Common myeloid progenitor, CD34-positive (primary cell): ENCODE measurements around the gene RABGAP1. TPM values are rescaled to one million over a fixed set of nuclear protein-coding genes. Genes with fewer than 3 reads are reported as not detected.
"Not testable (repeated sequence)": the region's sequence is repeated elsewhere in the genome, so short reads cannot be mapped to it uniquely, and the experiment has no call there.

Experiments used
- CTCF ChIA-PET: fragments of 350-600 bp; sonication (Branson Sonifier 250); formaldehyde crosslinking; loops from one replicate; lab custom pipeline; 2021; ENCODE audit warnings: antibody characterized with exemption; lab: Charles Lee
- POLR2A ChIA-PET: fragments of 350-600 bp; sonication (Branson Sonifier 250); formaldehyde crosslinking; loops from one replicate; lab custom pipeline; 2021; ENCODE audit warnings: antibody characterized with exemption; lab: Charles Lee
- DNase-seq, 3 donors: peaks; one replicate each; pipeline versions ENCODE4 v3.0.0 to v3.0.0-alpha.2; 2013
- H3K27ac ChIP-seq, 2 experiments: 1 replicate in 1 of 2; 2 replicates in 1 of 2; pipeline ENCODE4 v1.7.0; 2013; ENCODE audit warnings: inconsistent platforms in 2 of 2, low read length in 2 of 2, mild to moderate bottlenecking in 2 of 2, low read depth in 1 of 2, moderate library complexity in 1 of 2; ENCODE audit not compliant: severe bottlenecking in 2 of 2, insufficient read depth in 1 of 2, poor library complexity in 1 of 2
- H3K27me3 ChIP-seq, 5 experiments: replicated peaks in 2 of 5; 1 replicate in 3 of 5; 2 replicates in 2 of 5; pipeline versions ENCODE4 v1.6.1 to v1.7.0; 2013; ENCODE audit warnings: low read length in 4 of 5, mild to moderate bottlenecking in 2 of 5, moderate library complexity in 2 of 5, inconsistent platforms in 1 of 5; ENCODE audit not compliant: insufficient read depth in 5 of 5, control insufficient read depth in 4 of 5
- H3K36me3 ChIP-seq, 4 experiments: 1 replicate in 2 of 4; 2 replicates in 2 of 4; pipeline versions ENCODE4 v1.6.1 to v1.7.0; 2013; ENCODE audit warnings: low read length in 3 of 4, control low read depth in 1 of 4, mild to moderate bottlenecking in 1 of 4; ENCODE audit not compliant: control insufficient read depth in 4 of 4, insufficient read depth in 4 of 4
- H3K4me1 ChIP-seq, 4 experiments: 1 replicate in 3 of 4; 2 replicates in 1 of 4; pipeline versions ENCODE4 v1.6.1 to v1.7.1; 2013; ENCODE audit warnings: low read length in 3 of 4, mild to moderate bottlenecking in 3 of 4, control low read depth in 1 of 4, inconsistent platforms in 1 of 4, moderate library complexity in 1 of 4; ENCODE audit not compliant: control insufficient read depth in 4 of 4, insufficient read depth in 4 of 4; ENCODE audit errors: control extremely low read depth in 1 of 4
- H3K4me3 ChIP-seq, 7 experiments: 1 replicate in 4 of 7; 2 replicates in 3 of 7; pipeline versions ENCODE4 v1.5.1 to v1.7.0; 2013; ENCODE audit warnings: mild to moderate bottlenecking in 7 of 7, low read length in 6 of 7, moderate library complexity in 6 of 7, inconsistent platforms in 2 of 7, low read depth in 2 of 7, control low read depth in 1 of 7; ENCODE audit not compliant: insufficient read depth in 4 of 7, control insufficient read depth in 1 of 7; ENCODE audit errors: extremely low read depth in 1 of 7
- H3K9me3 ChIP-seq, 5 experiments: 1 replicate in 4 of 5; 2 replicates in 1 of 5; pipeline versions ENCODE4 v1.6.1 to v1.7.1; 2013; ENCODE audit warnings: low read length in 4 of 5, mild to moderate bottlenecking in 2 of 5, inconsistent platforms in 1 of 5, low read depth in 1 of 5, moderate library complexity in 1 of 5; ENCODE audit not compliant: control insufficient read depth in 4 of 5, insufficient read depth in 2 of 5; ENCODE audit errors: control extremely low read depth in 1 of 5
- WGBS: methylation state at CpG from one replicate; pipeline ENCODE4 v1.1.5; 2013; ENCODE audit not compliant: insufficient coverage; 5-methylcytosine and 5-hydroxymethylcytosine counted together
- polyA plus RNA-seq: library from polyadenylated mRNA; unstranded; fragments of 120-200 nt; gene quantifications from one replicate; pipeline ENCODE4 v1.2.1, GENCODE V29; 2013

The RABGAP1 gene
- polyA plus RNA-seq = 85.4 TPM

GRCh38 chr9:122940749-122941581, at the start of gene RABGAP1:
Gene RABGAP1, plus strand, starts transcription at chr9:122941020. Its CDS starts 16,040 bp downstream, at chr9:122957060.
- H3K27me3 ChIP-seq = no peaks in the 10 kb centered on the region
- H3K36me3 ChIP-seq = peaks cover 3 to 16% (median 12%) of the 10 kb centered on the region in 4 experiments
- H3K4me1 ChIP-seq = peaks cover 6 to 23% (median 17%) of the 10 kb centered on the region in 4 experiments
- H3K9me3 ChIP-seq = no peaks in the 10 kb centered on the region
- H3K4me3 ChIP-seq = peak within 1 kb of the TSS; percentile 67 to 97 (median 85)
- WGBS = under 1% methylated on average over 18 of the region's 54 CpGs
- CTCF ChIA-PET = interaction anchor here (1.0 to 3.9 kb wide), 8 partner anchors 9 to 54 kb away, joined by 3 to 15 read pairs (median 3); partner anchors contain the start of gene ZBTB26
- POLR2A ChIA-PET = interaction anchor here (0.6 to 2.4 kb wide), 4 partner anchors 9 to 28 kb away, joined by 3 to 8 read pairs (median 4); partner anchors contain the start of genes ZBTB26 and ZBTB6
- peak within 1 kb of the TSS; percentile 77 to 92 for H3K27ac ChIP-seq
- peak; percentile 98 to 99 (median 98) for DNase-seq

GRCh38 chr9:122897969-122898368, 42.9 kb upstream of the RABGAP1 start:
- Histone ChIP-seq H3K27me3 (no peaks in the 10 kb centered on the region), H3K27ac (no peak overlapping the region), H3K36me3 (peaks cover 4 to 36% (median 15%) of the 10 kb centered on the region in 4 experiments), H3K4me3 (no peak overlapping the region), H3K9me3 (no peaks in the 10 kb centered on the region), H3K4me1 (peaks cover 8 to 33% (median 21%) of the 10 kb centered on the region in 4 experiments)
- ChIA-PET POLR2A (interaction anchor here (0.7 kb wide), 1 partner anchor 60 kb away, joined by 3 read pairs; no protein-coding TSS in a partner anchor), CTCF (interaction anchor here (1.1 to 2.1 kb wide), 5 partner anchors 14 to 548 kb away, joined by 3 to 5 read pairs (median 4); no protein-coding TSS in a partner anchor)
- DNase-seq = no peak
- no CpG with 5 or more reads among the region's 1 CpG for WGBS

GRCh38 chr9:122900791-122901190, 40.0 kb upstream of the RABGAP1 start:
- 0% methylated on average over 1 of the region's 2 CpGs for WGBS
- Histone ChIP-seq H3K27me3 (no peaks in the 10 kb centered on the region), H3K4me3 (peak overlapping the region in 6 of 7 experiments; percentile 40 to 77 (median 56)), H3K9me3 (no peaks in the 10 kb centered on the region), H3K4me1 (peaks cover 12 to 47% (median 33%) of the 10 kb centered on the region in 4 experiments), H3K36me3 (peaks cover 0 to 13% (median 6%) of the 10 kb centered on the region in 4 experiments), H3K27ac (peak overlapping the region; percentile 72 to 80)
- CTCF ChIA-PET = interaction anchor here (0.6 to 1.3 kb wide), 2 partner anchors 9 to 24 kb away, joined by 4 read pairs; no protein-coding TSS in a partner anchor
- POLR2A ChIA-PET = interaction anchor here (0.7 kb wide), 1 partner anchor 89 kb away, joined by 3 read pairs; no protein-coding TSS in a partner anchor
- DNase-seq = peak; percentile 59 to 85 (median 72)

- Histone ChIP-seq H3K27me3 (no peaks in the 10 kb centered on the region), H3K4me3 (peak overlapping the region; percentile 86 to 99 (median 95)), H3K4me1 (peaks cover 12 to 44% (median 31%) of the 10 kb centered on the region in 4 experiments), H3K27ac (peak overlapping the region; percentile 95 to 98), H3K36me3 (peaks cover 0 to 4% (median 0%) of the 10 kb centered on the region in 4 experiments), H3K9me3 (no peaks in the 10 kb centered on the region)
- CTCF ChIA-PET = interaction anchor here (0.7 to 1.9 kb wide), 4 partner anchors 8 to 130 kb away, joined by 3 to 7 read pairs (median 4); partner anchors contain the start of gene ZBTB6
- DNase-seq = peak in 2 of 3 donors; percentile 5 to 23
- POLR2A ChIA-PET = interaction anchor here (0.5 to 2.6 kb wide), 4 partner anchors 9 to 131 kb away, joined by 3 to 10 read pairs (median 7); partner anchors contain the start of genes ZBTB26 and ZBTB6
- WGBS = 0% methylated on average over 2 of the region's 8 CpGs
Measured at GRCh38 chr9:122904466-122904822, 36.4 kb upstream of the RABGAP1 start.

- peaks cover 0 to 6% (median 2%) of the 10 kb centered on the region in 4 experiments for H3K36me3 ChIP-seq
- DNase-seq = peak; percentile 99 to 100 (median 100)
- CTCF ChIA-PET = interaction anchor here (0.9 to 1.8 kb wide), 2 partner anchors 25 to 86 kb away, joined by 3 to 7 read pairs; no protein-coding TSS in a partner anchor
- no peaks in the 10 kb centered on the region for H3K27me3 ChIP-seq
- H3K27ac ChIP-seq = peak within 1 kb of the TSS; percentile 95 to 98
- peaks cover 12 to 38% (median 26%) of the 10 kb centered on the region in 4 experiments for H3K4me1 ChIP-seq
- peak within 1 kb of the TSS; percentile 86 to 99 (median 95) for H3K4me3 ChIP-seq
- POLR2A ChIA-PET = interaction anchor here (0.6 to 2.6 kb wide), 5 partner anchors 8 to 130 kb away, joined by 3 to 10 read pairs (median 6); partner anchors contain the start of genes ZBTB26 and ZBTB6
- WGBS = 0% methylated on average over 54 of the region's 77 CpGs
- H3K9me3 ChIP-seq = no peaks in the 10 kb centered on the region
Measured at GRCh38 chr9:122904823-122905710, 35.8 kb upstream of the RABGAP1 start, which contains the start of gene RC3H2. Gene RC3H2, minus strand, starts transcription at chr9:122905359. Its CDS starts 7,850 bp downstream, at chr9:122897509.

GRCh38 chr9:122906122-122906521, 34.7 kb upstream of the RABGAP1 start:
- H3K4me1 ChIP-seq = peaks cover 12 to 30% (median 22%) of the 10 kb centered on the region in 4 experiments
- H3K27ac ChIP-seq, DNase-seq, H3K9me3 ChIP-seq, CTCF ChIA-PET, H3K4me3 ChIP-seq, POLR2A ChIA-PET, H3K27me3 ChIP-seq: not testable (repeated sequence)
- peaks cover 0 to 14% (median 7%) of the 10 kb centered on the region in 4 experiments for H3K36me3 ChIP-seq
- WGBS = 94% methylated on average over 13 of the region's 16 CpGs
